NCI-H1092 treated with DMSO at 0.1 percent for 48 hours (cell line): ENCODE measurements around the gene CIDEA.

ENCODE experiments used
- DNase-seq: peaks from one replicate; lab custom pipeline; 2025; lab: John Stamatoyannopoulos, UW

Gene CIDEA

GRCh38 chr18:12301263-12302005 is 47.3 kb downstream of the CIDEA start:
- no peak for DNase-seq

- no peak for DNase-seq
Observed at GRCh38 chr18:12302391-12303147, 48.4 kb downstream of the CIDEA start.

GRCh38 chr18:12304351-12305210 is 50.4 kb downstream of the CIDEA start:
- DNase-seq, result peak; percentile 64

GRCh38 chr18:12305211-12305610 is 51.0 kb downstream of the CIDEA start:
- no peak for DNase-seq

- no peak for DNase-seq
Observed at GRCh38 chr18:12305930-12306629, 51.9 kb downstream of the CIDEA start.

- no peak for DNase-seq
Observed at GRCh38 chr18:12306752-12307700, 52.9 kb downstream of the CIDEA start.

GRCh38 chr18:12307701-12308385 is 53.7 kb downstream of the CIDEA start, which contains the start of gene TUBB6:
TSS of gene TUBB6 (plus strand) at chr18:12308241. CDS start at chr18:12308293, 52 bp downstream.
- DNase-seq, result no peak

- no peak for DNase-seq
Observed at GRCh38 chr18:12308386-12309100, 54.4 kb downstream of the CIDEA start.

GRCh38 chr18:12309683-12310198 is 55.6 kb downstream of the CIDEA start:
- no peak for DNase-seq

- no peak for DNase-seq
Observed at GRCh38 chr18:12310762-12311161, 56.6 kb downstream of the CIDEA start.

- DNase-seq, result no peak
Observed at GRCh38 chr18:12312976-12313375, 58.8 kb downstream of the CIDEA start.

- DNase-seq, result no peak
Observed at GRCh38 chr18:12313530-12314245, 59.5 kb downstream of the CIDEA start.

GRCh38 chr18:12314591-12315305 is 60.6 kb downstream of the CIDEA start:
- DNase-seq, result no peak

- no peak for DNase-seq
Observed at GRCh38 chr18:12315490-12315889, 61.3 kb downstream of the CIDEA start.

GRCh38 chr18:12315911-12316310 is 61.8 kb downstream of the CIDEA start:
- no peak for DNase-seq

GRCh38 chr18:12317664-12318333 is 63.6 kb downstream of the CIDEA start:
- no peak for DNase-seq

GRCh38 chr18:12318334-12318697 is 64.2 kb downstream of the CIDEA start:
- DNase-seq, result no peak
